Thymus (tissue), 11 donors: Measurements from ENCODE around the gene ATP10D. TPM values are rescaled to one million over a fixed set of nuclear protein-coding genes. Genes with fewer than 3 reads are reported as not detected.

Experiments used
- DNase-seq, 9 donors: peaks; one replicate each; pipeline ENCODE4 v3.0.0-alpha.2; 2013; ENCODE audit warnings: low spot score in 9 of 9, low read depth in 6 of 9, missing footprints in 1 of 9
- H3K27ac ChIP-seq, 2 donors: one replicate each; pipeline ENCODE4 v1.5.1; 2013; ENCODE audit warnings: control low read depth in 1 of 2, low read depth in 1 of 2, low read length in 1 of 2, mild to moderate bottlenecking in 1 of 2, moderate library complexity in 1 of 2
- H3K27me3 ChIP-seq, 2 donors: one replicate each; pipeline ENCODE4 v1.5.1; 2013; ENCODE audit warnings: low read length in 1 of 2; ENCODE audit not compliant: control insufficient read depth in 2 of 2, insufficient read depth in 1 of 2
- H3K36me3 ChIP-seq, 2 donors: one replicate each; pipeline ENCODE4 v1.5.1; 2013; ENCODE audit warnings: low read length in 1 of 2, mild to moderate bottlenecking in 1 of 2, moderate library complexity in 1 of 2; ENCODE audit not compliant: control insufficient read depth in 2 of 2, insufficient read depth in 2 of 2
- H3K4me1 ChIP-seq, 2 donors: one replicate each; pipeline ENCODE4 v1.5.1; 2013; ENCODE audit warnings: low read length in 2 of 2; ENCODE audit not compliant: control insufficient read depth in 2 of 2, insufficient read depth in 2 of 2
- H3K4me3 ChIP-seq, 2 donors: one replicate each; pipeline ENCODE4 v1.5.1; 2013; ENCODE audit warnings: low read length in 2 of 2, control low read depth in 1 of 2, mild to moderate bottlenecking in 1 of 2
- H3K9me3 ChIP-seq, 2 donors: one replicate each; pipeline ENCODE4 v1.5.1; 2013; ENCODE audit warnings: low read length in 1 of 2, mild to moderate bottlenecking in 1 of 2; ENCODE audit not compliant: control insufficient read depth in 2 of 2, insufficient read depth in 1 of 2
- WGBS: extraction: QIAGEN DNeasy Blood & Tissue Kit; methylation state at CpG from one replicate; pipeline ENCODE4 v1.1.7; 2013; 5-methylcytosine and 5-hydroxymethylcytosine counted together
- polyA plus RNA-seq: library from polyadenylated mRNA; stranded (reverse); fragments of 200-250 nt; gene quantifications from one replicate; pipeline ENCODE4 v1.2.3, GENCODE V29; 2013
- total RNA-seq: library from RNA; stranded (reverse); fragments of 120-200 nt; gene quantifications from one replicate; pipeline ENCODE4 v1.2.4, GENCODE V29; 2013
- donor health status: healthy.

The ATP10D gene
- total and polyA plus RNA-seq, 2 donors = 7.2 to 8.4 TPM

DNA sequence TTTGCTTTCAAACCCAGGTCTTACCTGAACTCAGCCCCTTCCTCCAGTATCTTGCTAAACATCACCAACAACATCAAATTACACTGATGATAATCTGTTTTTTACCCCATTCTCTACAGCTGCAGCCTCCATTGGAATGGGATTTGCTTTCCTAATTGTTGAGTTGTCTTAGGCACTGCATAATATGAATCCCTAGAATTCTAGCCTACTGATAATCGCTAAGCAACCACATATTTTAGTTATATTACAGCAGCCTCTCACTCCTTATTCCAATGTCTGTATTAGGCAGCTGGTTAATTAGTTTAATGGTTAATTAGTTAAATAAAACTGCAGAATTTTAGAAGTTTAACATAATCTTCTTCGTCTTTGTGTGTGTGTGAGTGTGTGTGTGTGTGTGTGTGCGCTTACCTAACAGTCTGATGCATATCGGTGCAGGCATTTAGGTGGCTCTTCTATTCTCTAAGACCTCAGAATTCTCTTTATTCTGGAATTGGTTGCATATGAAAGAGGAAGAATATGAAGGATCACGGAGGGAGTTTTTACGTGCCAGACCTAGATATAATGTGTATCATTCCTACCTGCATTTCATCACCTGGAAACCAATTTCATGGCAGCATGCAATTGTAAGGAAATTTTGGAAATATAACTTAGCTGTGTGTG, 16.2 kb upstream of the ATP10D start:
- no peaks in the 10 kb centered on the region for H3K36me3 ChIP-seq
- no peaks in the 10 kb centered on the region for H3K4me1 ChIP-seq
- 98% methylated on average over 6 of the region's 6 CpGs for WGBS
- H3K27ac ChIP-seq = no peak overlapping the region
- H3K4me3 ChIP-seq = no peak overlapping the region
- H3K9me3 ChIP-seq = no peaks in the 10 kb centered on the region
- DNase-seq = no peak
- H3K27me3 ChIP-seq = no peaks in the 10 kb centered on the region

DNA sequence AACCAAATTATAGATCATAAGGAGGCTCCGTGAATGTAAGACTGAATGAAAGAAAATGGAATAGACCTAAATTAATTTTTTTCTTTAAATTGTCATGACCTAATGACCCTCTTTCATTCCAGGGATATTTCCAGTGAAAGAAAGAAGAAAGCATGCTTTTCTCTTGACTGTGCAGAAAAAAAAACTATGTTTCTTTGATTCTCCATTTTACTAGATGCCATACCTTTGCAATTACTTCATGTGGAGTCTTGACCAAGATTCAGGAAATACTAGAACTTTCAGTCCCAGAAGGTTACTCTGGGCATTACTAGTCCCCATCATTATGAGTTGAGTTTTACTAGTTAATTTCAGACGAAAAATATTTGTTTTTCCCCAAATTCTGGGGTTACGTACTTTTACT, 15.1 kb upstream of the ATP10D start:
- Histone ChIP-seq H3K36me3 (no peaks in the 10 kb centered on the region), H3K27ac (no peak overlapping the region), H3K27me3 (no peaks in the 10 kb centered on the region), H3K4me1 (no peaks in the 10 kb centered on the region), H3K9me3 (no peaks in the 10 kb centered on the region), H3K4me3 (no peak overlapping the region)
- 96% methylated on average over 3 of the region's 3 CpGs for WGBS
- DNase-seq = no peak

DNA sequence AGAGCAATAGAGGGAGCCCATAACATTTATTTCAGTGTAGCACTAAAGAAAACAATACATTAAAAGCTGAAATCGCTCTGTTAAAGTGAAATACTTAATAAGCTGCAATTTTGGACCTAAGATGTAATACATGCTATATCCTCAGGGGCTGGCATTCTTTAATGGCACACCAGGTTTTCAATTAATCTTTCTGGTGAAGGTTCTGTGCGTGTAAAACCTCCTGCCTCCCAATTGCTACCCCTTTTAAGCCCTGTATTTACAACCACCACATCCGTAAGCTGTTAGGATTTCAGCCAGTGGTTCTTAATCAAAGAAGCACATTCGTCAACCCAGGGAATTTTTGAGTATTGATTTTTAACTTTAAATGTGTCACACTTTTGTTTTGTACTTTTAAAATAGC, 14.0 kb upstream of the ATP10D start:
- Histone ChIP-seq H3K27ac (no peak overlapping the region), H3K9me3 (no peaks in the 10 kb centered on the region), H3K4me3 (no peak overlapping the region), H3K36me3 (no peaks in the 10 kb centered on the region), H3K4me1 (no peaks in the 10 kb centered on the region), H3K27me3 (no peaks in the 10 kb centered on the region)
- WGBS = 73% methylated on average over 4 of the region's 4 CpGs
- DNase-seq = no peak

DNA sequence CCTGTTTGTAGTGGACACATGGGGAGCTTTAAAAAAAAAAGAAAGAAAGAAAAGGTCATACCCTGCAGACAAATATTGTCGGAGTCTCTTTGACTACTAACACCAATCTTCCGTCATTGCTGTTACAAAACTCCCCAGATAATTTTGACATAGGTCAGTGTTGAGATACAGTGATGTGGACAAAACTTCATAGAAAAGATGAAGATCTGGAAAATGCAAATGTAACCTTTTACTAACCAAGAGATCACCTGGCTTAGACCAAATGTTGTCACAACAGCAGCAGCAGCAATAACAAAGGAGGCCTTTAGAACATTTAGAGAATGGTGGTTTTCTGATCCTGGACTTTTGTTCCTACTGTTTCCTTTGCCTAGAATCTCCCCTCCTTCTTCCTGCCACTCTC, 13.5 kb upstream of the ATP10D start:
- no peak overlapping the region for H3K4me3 ChIP-seq
- no peaks in the 10 kb centered on the region for H3K4me1 ChIP-seq
- no peaks in the 10 kb centered on the region for H3K9me3 ChIP-seq
- no peak overlapping the region for H3K27ac ChIP-seq
- DNase-seq = no peak
- H3K36me3 ChIP-seq = no peaks in the 10 kb centered on the region
- no peaks in the 10 kb centered on the region for H3K27me3 ChIP-seq
- WGBS = over 99% methylated on average over 2 of the region's 2 CpGs

DNA sequence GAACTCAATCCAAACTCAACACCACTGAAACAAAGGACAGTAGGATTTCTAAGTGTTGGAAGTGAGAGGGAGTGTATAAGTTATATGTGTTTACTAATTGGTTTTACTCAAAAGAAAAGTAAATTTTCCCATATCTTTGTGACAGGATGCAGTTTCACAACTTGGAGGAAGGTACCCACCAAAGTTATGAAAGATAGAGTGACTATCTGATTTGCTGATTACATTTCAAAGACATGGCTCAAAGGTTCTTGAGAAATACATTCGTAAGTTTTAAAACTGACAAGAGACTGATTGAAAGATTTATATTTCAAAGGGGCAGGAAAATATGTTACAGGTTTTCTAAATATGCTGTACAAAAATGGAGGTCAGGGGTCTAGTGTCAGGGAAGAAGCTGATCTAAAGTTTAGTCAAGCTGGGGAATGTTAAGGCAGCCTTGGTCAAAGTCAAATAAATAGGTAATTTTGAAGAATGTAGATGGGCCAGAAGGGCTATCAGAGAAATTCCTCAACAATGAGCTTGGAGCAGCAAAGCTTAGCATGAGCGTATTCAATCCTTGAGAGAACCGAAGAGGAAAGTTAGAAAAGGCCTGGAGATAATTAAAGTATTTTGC, 11.8 kb upstream of the ATP10D start:
- no peaks in the 10 kb centered on the region for H3K36me3 ChIP-seq
- H3K4me1 ChIP-seq = no peaks in the 10 kb centered on the region

DNA sequence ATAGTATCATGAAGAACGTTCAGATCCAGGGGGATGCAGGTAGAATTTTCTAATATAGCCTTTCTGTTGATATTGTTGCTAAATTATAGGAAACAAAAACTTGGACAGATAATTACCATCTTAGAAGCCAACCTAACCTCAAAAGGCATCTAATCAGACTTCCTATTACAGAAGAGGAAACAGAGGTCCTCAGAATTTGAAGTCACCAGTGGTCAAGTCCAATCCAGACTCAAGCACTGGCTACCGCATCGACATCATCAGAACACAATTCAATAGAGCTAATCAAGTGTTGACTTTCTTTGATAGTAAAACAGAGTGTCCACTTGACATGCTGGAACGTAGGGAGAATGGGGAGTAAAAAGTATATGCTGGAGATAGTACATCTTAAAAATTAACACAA, 10.3 kb upstream of the ATP10D start:
- Histone ChIP-seq H3K9me3 (no peaks in the 10 kb centered on the region), H3K27ac (no peak overlapping the region), H3K4me3 (no peak overlapping the region), H3K36me3 (no peaks in the 10 kb centered on the region), H3K27me3 (no peaks in the 10 kb centered on the region), H3K4me1 (no peaks in the 10 kb centered on the region)
- no peak for DNase-seq
- WGBS = 91% methylated on average over 4 of the region's 4 CpGs

More for the DNA sequence above, 11.8 kb upstream of the ATP10D start:
- Histone ChIP-seq H3K4me3 (no peak overlapping the region), H3K9me3 (no peaks in the 10 kb centered on the region), H3K27me3 (no peaks in the 10 kb centered on the region), H3K27ac (no peak overlapping the region)
- WGBS = 96% methylated on average over 3 of the region's 3 CpGs
- no peak for DNase-seq

DNA sequence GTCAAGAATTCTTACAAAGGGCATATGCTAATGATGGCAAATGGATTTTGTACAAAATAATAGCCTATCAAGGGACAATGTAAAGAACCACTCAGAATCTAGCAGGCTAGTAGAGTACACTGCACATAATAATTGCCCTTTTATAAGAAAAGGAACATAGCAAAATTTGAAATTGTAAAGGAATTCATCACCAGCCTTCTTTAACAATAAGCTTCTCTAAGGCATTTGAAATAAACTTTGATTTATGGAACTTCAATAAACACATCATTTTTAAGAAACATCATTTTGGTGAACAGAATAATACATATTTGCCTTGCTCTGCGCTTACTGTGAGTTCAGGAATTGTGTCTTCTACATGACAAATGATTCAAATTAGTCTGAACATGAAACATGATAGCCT, 9.7 kb upstream of the ATP10D start:
- DNase-seq = no peak
- H3K4me3 ChIP-seq = no peak overlapping the region
- 94% methylated on average over 1 of the region's 1 CpG for WGBS
- H3K4me1 ChIP-seq = no peaks in the 10 kb centered on the region
- H3K9me3 ChIP-seq = no peaks in the 10 kb centered on the region
- no peak overlapping the region for H3K27ac ChIP-seq
- no peaks in the 10 kb centered on the region for H3K36me3 ChIP-seq
- no peaks in the 10 kb centered on the region for H3K27me3 ChIP-seq

DNA sequence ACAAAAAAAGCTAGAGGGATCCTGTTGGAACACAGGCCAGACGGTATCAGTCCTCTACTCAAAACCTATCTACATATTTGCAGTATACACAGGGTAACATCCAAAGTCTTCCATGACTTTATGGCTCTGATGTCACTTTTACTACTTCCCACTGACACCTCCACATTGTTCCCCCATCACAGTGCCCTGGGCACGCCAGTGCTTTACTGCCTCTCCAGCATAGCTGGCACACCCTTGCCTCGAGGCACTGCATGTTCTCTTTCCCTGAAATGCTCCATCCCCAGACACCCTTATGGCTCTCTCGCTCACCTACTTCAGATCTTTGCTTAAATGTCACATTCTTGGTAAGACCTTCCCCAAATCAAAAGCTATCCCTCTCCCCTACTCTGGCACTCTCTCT, 6.3 kb upstream of the ATP10D start:
- DNase-seq = no peak
- no peaks in the 10 kb centered on the region for H3K27me3 ChIP-seq
- no peaks in the 10 kb centered on the region for H3K36me3 ChIP-seq
- WGBS = 98% methylated on average over 4 of the region's 4 CpGs
- H3K4me1 ChIP-seq = no peaks in the 10 kb centered on the region
- H3K4me3 ChIP-seq = no peak overlapping the region
- H3K9me3 ChIP-seq = no peaks in the 10 kb centered on the region
- no peak overlapping the region for H3K27ac ChIP-seq

DNA sequence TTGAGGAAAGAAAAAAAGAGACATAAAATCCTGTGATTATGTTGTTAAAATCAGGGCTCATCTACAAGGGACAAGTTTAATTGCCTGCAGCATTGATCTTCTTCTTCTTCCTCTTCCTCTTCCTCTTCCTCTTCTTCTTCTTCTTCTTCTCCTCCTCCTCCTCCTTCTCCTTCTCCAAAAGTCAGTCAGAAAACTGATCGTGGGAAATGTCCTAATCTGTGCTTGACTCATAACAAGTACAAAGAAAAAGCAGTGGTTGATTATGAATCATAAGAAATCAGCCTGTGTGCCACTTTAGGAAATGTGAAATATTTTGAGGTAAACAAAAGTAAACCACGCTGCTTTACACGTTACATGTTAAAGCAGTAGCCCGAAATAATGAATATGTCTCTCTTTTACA, 2.7 kb upstream of the ATP10D start:
- no peak for DNase-seq
- H3K27me3 ChIP-seq = no peaks in the 10 kb centered on the region
- H3K4me1 ChIP-seq = peaks cover 0 to 3% of the 10 kb centered on the region in 2 donors
- H3K9me3 ChIP-seq = no peaks in the 10 kb centered on the region
- H3K36me3 ChIP-seq = no peaks in the 10 kb centered on the region
- 93% methylated on average over 4 of the region's 4 CpGs for WGBS
- no peak overlapping the region for H3K27ac ChIP-seq
- H3K4me3 ChIP-seq = no peak overlapping the region
